ENCODE results near the gene ZNF180.

Gene ZNF180

GRCh38 chr19:44544031-44544430, 43.7 kb upstream of the ZNF180 start:
- no peak for TF ChIP-seq EGR1 (IDR thresholded peaks at IDR 0.05)
- no peak for TF ChIP-seq FOXM1 (IDR thresholded peaks at IDR 0.05; ENCODE audit: borderline replicate concordance, low read depth)
- TF ChIP-seq MAX (IDR thresholded peaks at IDR 0.05), result no peak
- no peak for TF ChIP-seq ZBTB7A (IDR thresholded peaks at IDR 0.05; ENCODE audit: low read depth)
- no peak for TF ChIP-seq NFIC (IDR thresholded peaks at IDR 0.05)

- no peak for TF ChIP-seq EP300 (IDR thresholded peaks at IDR 0.05; ENCODE audit: borderline replicate concordance)
- no peak for TF ChIP-seq NFIC (IDR thresholded peaks at IDR 0.05)
- TF ChIP-seq TCF12 (IDR thresholded peaks at IDR 0.05; ENCODE audit: low read depth), result no peak
- TF ChIP-seq CEBPB (IDR thresholded peaks at IDR 0.05), result no peak
- no peak for TF ChIP-seq ZBTB7A (IDR thresholded peaks at IDR 0.05; ENCODE audit: low read depth)
- no peak for TF ChIP-seq TEAD4 (IDR thresholded peaks at IDR 0.05)
- no peak for TF ChIP-seq EGR1 (IDR thresholded peaks at IDR 0.05)
- TF ChIP-seq MAX (IDR thresholded peaks at IDR 0.05), result no peak
- TF ChIP-seq YY1 (IDR thresholded peaks at IDR 0.05; ENCODE audit: low read depth), result no peak
- TF ChIP-seq TAF1 (IDR thresholded peaks at IDR 0.05; ENCODE audit: low read depth), result no peak
- no peak for TF ChIP-seq CREB1 (IDR thresholded peaks at IDR 0.05; ENCODE audit: low read depth)
- no peak for TF ChIP-seq USF1 (IDR thresholded peaks at IDR 0.05)
- no peak for TF ChIP-seq FOXM1 (IDR thresholded peaks at IDR 0.05; ENCODE audit: borderline replicate concordance, low read depth)
- no peak for TF ChIP-seq REST (IDR thresholded peaks at IDR 0.05; ENCODE audit: low read depth)
- TF ChIP-seq RAD21 (IDR thresholded peaks at IDR 0.05; ENCODE audit: low read depth), result no peak
Measured at GRCh38 chr19:44542671-44543070, 42.3 kb upstream of the ZNF180 start.

GRCh38 chr19:44540736-44541135, 40.4 kb upstream of the ZNF180 start:
- TF ChIP-seq ZBTB7A (IDR thresholded peaks at IDR 0.05; ENCODE audit: low read depth) (no peak), CREB1 (IDR thresholded peaks at IDR 0.05; ENCODE audit: low read depth) (no peak), NFIC (IDR thresholded peaks at IDR 0.05) (no peak), TCF12 (IDR thresholded peaks at IDR 0.05; ENCODE audit: low read depth) (no peak)

GRCh38 chr19:44539991-44540390, 39.7 kb upstream of the ZNF180 start:
- no peak for TF ChIP-seq CEBPB (IDR thresholded peaks at IDR 0.05)

- no peak for TF ChIP-seq TCF12 (IDR thresholded peaks at IDR 0.05; ENCODE audit: low read depth)
Measured at GRCh38 chr19:44539236-44539826, 39.0 kb upstream of the ZNF180 start.

GRCh38 chr19:44532819-44533218, 32.5 kb upstream of the ZNF180 start:
- no peak for TF ChIP-seq RAD21 (IDR thresholded peaks at IDR 0.05; ENCODE audit: low read depth)
- no peak for TF ChIP-seq NFIC (IDR thresholded peaks at IDR 0.05)
- TF ChIP-seq TEAD4 (IDR thresholded peaks at IDR 0.05), result no peak
- TF ChIP-seq YY1 (IDR thresholded peaks at IDR 0.05; ENCODE audit: low read depth), result no peak
- no peak for TF ChIP-seq EGR1 (IDR thresholded peaks at IDR 0.05)
- TF ChIP-seq TAF1 (IDR thresholded peaks at IDR 0.05; ENCODE audit: low read depth), result no peak
- TF ChIP-seq TCF12 (IDR thresholded peaks at IDR 0.05; ENCODE audit: low read depth), result no peak
- no peak for TF ChIP-seq USF1 (IDR thresholded peaks at IDR 0.05)
- no peak for TF ChIP-seq REST (IDR thresholded peaks at IDR 0.05; ENCODE audit: low read depth)

GRCh38 chr19:44530777-44531176, 30.5 kb upstream of the ZNF180 start:
- TF ChIP-seq CEBPB (IDR thresholded peaks at IDR 0.05), result no peak
- TF ChIP-seq ZBTB7A (IDR thresholded peaks at IDR 0.05; ENCODE audit: low read depth), result no peak
- no peak for TF ChIP-seq TEAD4 (IDR thresholded peaks at IDR 0.05)
- no peak for TF ChIP-seq EGR1 (IDR thresholded peaks at IDR 0.05)
- TF ChIP-seq CREB1 (IDR thresholded peaks at IDR 0.05; ENCODE audit: low read depth), result no peak
- no peak for TF ChIP-seq NFIC (IDR thresholded peaks at IDR 0.05)
- no peak for TF ChIP-seq FOXM1 (IDR thresholded peaks at IDR 0.05; ENCODE audit: borderline replicate concordance, low read depth)
- no peak for TF ChIP-seq REST (IDR thresholded peaks at IDR 0.05; ENCODE audit: low read depth)
- no peak for TF ChIP-seq TCF12 (IDR thresholded peaks at IDR 0.05; ENCODE audit: low read depth)
- no peak for TF ChIP-seq RAD21 (IDR thresholded peaks at IDR 0.05; ENCODE audit: low read depth)
- TF ChIP-seq USF1 (IDR thresholded peaks at IDR 0.05), result no peak
- TF ChIP-seq YY1 (IDR thresholded peaks at IDR 0.05; ENCODE audit: low read depth), result no peak
- TF ChIP-seq MAX (IDR thresholded peaks at IDR 0.05), result no peak
- TF ChIP-seq EP300 (IDR thresholded peaks at IDR 0.05; ENCODE audit: borderline replicate concordance), result no peak
- TF ChIP-seq TAF1 (IDR thresholded peaks at IDR 0.05; ENCODE audit: low read depth), result no peak

All from Ishikawa (cell line).